ENCODE results near the gene KIF1B.
"Not testable (repeated sequence)": the region's sequence is repeated elsewhere in the genome, so short reads cannot be mapped to it uniquely, and the experiment has no call there.

DNA sequence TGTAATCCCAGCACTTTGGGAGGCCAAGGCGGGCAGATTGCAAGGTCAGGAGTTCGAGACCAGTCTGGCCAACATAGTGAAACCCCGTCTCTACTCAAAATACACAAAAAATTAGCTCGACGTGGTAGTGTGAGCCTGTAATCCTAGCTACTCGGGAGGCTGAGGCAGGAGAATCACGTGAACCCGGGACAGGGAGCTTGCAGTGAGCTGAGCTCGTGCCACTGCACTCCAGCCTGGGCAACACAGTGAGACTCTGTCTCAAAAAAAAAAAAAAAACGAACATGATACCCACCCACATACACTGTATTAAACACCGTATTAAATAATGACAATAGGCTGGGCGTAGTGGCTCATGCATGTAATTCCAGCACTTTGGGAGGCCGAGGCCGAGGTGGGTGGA, 5.2 kb upstream of the KIF1B start:
- TF ChIP-seq CTCF (IDR thresholded peaks at IDR 0.05 in 8 of 11, conservative IDR thresholded peaks at IDR 0.05 in 3 of 11); POLR2A (IDR thresholded peaks at IDR 0.05); POLR2AphosphoS5 (IDR thresholded peaks at IDR 0.05): not testable (repeated sequence)
